ENCODE results near the gene NVL. TPM values are rescaled to one million over a fixed set of nuclear protein-coding genes. Genes with fewer than 3 reads are reported as not detected.

Gene NVL
- total and polyA plus RNA-seq, 2 of the 8 experiments (the other 6 are each of a cell fraction or from before 2014, with no cell fraction given) = 22.7 to 45.8 TPM

GRCh38 chr1:224259986-224260385 is 70.0 kb downstream of the NVL start (continued):
- no peak for TF ChIP-seq CHD7 (IDR thresholded peaks at IDR 0.05; ENCODE audit: insufficient replicate concordance, low read length)

Measured in H1 (cell line).